CD4-positive, alpha-beta T cell treated with Interferon gamma for 1 hour (primary cell): Measurements from ENCODE around the gene RPSA.
"Not testable (repeated sequence)": the region's sequence is repeated elsewhere in the genome, so short reads cannot be mapped to it uniquely, and the experiment has no call there.

Experiments used
- DNase-seq: peaks from one replicate; pipeline ENCODE4 v3.0.0-alpha.2; 2020

RPSA gene

DNA sequence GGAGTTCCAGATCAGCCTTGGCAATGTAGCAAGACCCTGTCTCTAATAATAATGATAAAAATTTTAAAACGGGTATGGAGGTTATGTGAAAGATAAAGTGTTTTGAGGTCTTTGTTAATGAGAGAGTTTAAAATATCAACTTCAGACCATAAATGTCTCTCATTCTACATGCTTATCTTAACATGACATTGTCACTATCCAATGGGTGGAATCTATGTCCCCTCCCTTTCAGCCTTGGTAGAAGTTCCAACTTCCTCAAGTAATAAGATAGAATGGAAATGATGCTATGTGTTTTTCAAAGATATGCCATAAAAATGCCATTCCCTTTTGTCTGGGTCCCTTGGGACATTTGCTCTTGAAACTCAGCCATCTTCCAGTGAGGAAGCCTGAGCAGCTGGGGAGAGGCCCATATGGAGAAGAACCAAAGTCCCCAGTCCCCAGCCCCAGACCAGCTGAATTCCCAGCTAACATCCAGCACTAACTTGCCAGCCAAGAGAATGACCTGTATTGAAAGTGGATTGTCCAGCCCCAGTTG lies 17.0 kb downstream of the RPSA start:
- no peak for DNase-seq

DNA sequence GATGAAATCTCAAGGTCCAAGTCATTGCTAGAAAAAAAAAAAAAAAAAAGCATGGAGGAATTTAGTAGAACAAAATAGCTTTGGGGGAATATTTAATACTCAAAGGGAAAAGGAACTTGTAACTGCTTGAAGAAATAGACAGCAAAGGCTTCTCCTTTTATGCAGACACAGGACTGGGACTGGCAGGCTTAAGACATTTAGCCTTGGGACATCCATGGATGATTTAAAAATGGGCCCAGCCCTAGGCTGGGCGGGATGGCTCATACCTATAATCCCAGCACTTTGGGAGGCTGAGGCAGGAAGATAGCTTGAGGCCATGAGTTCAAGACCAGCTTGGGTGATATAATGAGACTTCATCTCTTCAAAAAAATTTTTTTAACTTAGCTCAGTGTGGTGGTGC lies 19.8 kb downstream of the RPSA start:
- no peak for DNase-seq

DNA sequence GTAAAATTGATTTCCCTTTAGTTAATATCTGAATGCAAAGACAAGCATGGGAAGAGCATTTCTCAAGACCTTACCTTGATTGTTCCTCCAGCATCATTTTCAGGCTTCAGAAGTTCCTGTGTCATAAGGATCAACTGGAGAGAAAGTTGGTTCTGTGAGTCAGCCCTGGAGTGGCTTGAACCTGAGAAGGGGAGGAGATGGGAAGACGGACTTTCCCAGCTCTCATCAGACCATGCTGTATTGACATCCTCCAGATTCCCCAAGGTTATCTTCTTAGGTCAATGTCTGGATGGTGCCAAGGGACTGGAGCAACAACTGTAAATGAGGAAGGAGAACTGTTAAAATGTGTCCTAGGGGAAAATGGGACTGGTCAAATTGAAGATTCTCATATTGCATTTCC lies 21.0 kb downstream of the RPSA start:
- no peak for DNase-seq

DNA sequence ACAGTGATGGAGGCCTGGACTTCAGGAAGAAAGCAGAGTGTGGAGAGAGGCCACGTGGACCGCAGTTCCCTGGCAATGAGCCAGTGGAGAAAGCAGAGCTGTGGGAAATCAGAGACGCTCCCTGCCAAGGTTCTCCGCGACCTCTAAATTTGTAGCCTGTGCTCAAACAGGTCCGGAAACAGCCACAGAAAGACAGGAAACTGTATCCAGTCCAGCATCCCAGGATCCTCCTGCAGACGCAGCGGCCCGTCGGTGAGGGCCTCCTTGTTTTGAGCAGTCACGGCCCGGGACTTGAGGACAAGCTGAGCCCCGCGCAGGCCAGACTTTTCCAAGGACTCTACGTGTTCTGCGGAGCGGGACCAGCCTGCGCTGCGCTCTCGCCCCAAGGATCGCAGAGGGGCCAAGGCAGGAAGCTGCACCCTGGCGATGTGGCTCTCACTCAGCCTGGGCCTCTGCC lies 22.3 kb downstream of the RPSA start:
- no peak for DNase-seq

DNA sequence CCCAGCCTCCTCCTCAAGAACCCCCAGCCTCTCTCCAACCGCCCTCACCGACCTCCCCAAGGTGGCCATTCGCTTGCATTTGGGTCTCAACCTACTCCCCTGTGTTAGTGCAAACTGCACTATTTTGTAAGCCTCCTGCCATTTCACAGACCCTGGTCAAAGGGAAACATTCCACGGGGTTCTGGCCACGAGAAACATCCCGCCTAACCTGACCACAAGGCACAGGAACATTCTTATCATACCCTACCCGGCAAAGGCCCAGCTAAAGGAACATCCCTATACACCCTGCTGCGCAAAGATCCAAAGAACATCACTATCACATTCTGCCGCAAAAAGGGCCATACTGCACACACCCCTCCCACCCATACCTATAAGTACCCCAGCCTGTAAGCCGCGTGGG lies 22.9 kb downstream of the RPSA start:
- DNase-seq: no peak

DNA sequence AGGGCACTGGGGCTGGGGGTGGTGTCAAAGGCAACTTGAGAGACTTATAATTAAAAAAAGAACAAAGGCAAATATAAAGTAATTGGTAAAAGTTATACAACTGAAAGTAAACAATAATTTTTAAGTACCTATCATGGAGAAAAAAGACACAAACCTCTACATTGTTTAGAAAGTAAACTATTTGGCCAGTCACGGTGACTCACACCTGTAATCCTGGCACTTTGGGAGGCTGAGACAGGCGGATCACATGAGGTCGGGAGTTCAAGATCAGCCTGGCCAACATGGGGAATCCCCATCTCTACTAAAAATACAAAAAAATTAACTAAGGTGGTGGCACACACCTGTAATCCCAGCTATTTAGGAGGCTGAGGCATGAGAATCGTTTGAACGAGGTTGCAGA lies 25.8 kb downstream of the RPSA start:
- no peak for DNase-seq

DNA sequence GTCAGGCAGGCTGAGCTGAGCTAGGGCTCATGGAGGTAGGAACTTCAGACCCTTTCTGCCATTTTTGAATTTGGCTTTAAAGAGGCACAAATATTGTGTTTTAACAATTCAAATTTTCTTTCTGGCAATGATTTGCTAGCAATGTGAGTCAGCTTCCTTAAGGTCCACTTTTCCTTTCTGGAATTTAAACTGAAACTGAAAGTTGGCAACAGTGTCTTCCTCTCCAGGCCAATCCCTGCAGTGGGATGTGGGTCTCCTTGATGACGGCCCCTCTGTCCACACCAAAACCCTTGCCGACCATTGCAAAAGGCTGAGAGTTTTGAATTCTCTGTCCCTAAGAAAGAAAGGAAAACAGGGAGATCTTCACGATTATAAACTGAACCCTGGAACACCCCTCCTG lies 27.1 kb downstream of the RPSA start:
- DNase-seq: no peak

DNA sequence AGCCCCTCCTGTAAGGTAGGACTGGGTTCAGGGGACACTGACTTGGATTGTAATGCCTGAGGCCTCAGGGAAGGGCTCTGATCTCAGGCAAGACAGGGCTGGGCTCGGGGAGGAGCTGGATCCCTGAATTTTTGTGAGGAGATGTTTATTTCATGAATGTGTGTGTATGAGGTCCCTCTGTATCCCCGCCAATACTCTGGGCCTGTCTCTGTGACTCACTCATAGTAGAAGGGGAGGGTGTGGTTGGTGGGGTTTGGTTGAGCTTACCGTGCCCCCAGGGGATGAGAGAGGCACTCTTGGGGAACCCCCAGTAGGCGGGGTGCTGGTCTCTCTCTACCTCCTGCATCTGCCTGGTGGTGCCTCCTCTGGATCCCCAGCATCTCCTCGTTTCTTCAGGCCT lies 28.1 kb downstream of the RPSA start:
- no peak for DNase-seq

DNA sequence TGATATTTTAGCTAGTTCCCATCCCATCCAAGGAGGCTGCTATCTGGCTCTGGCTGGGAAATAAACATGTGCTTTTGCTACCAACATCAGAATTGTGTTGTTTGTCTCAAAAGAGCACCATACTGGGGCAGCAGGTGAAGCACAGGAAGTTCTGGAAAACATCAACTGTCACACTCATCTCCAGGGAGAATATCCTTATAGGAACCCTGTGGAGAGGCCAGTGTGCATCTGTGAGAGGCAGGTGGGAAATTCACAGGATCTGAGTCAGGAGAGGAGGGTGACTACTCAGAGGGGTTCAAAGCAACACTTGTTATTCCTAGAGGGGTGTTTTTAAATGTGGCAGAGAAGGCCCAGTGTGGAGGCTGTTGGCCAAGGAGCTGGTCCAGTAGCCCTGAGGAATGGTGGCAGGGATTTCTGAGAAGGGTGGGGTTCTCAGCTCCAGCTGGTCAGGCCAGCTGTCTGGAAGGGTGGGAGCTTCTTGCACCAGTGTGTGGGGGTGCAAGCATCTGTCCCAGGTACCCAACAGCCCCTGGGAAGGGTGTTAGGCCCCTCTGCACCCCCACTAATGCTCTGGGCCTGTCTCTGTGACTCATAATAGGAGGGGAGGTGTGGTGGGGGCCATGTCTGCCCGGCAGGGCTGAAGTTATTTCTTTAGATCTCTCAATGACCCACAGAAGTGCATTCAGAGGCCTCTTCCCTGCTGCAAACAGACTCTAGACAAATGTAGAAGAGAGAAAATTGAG lies 28.7 kb downstream of the RPSA start:
- DNase-seq: no peak

DNA sequence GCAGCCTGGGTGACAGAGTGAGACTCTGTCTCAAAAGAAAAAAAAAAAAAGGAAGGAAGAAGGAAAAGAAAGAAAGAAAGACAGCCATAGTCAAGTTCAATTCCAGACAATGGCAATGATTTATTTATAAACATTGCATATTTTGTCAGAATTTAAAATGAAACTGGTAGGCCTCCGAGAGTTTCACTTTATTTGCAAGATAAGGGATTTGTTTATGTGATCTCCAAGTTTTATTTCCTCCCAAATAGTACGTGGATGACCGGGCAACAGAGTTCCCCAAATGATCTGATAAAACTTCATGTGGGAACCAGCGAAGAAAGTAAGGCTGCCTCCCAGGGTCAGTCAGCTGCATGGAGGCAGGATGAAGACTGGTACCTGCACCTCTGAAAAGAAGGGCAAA lies 32.4 kb downstream of the RPSA start:
- no peak for DNase-seq

DNA sequence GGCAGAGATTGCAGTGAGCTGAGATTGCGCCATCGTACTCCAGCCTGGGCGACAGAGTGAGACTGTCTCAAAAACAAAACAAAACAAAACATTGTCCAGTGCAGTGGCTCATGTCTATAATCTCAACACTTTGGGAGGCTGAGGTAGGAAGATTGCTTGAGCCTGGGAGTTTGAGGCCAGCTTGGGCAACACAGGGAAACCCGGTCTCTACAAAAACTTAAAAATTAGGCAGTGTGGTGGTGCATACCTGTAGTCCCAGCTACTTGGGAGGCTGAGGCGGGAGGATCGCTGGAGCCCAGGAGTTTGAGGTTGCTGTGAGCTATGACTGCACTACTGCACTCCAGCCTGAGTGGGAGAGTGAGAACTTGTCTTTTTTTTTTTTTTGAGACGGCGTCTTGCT lies 33.8 kb downstream of the RPSA start:
- no peak for DNase-seq

DNA sequence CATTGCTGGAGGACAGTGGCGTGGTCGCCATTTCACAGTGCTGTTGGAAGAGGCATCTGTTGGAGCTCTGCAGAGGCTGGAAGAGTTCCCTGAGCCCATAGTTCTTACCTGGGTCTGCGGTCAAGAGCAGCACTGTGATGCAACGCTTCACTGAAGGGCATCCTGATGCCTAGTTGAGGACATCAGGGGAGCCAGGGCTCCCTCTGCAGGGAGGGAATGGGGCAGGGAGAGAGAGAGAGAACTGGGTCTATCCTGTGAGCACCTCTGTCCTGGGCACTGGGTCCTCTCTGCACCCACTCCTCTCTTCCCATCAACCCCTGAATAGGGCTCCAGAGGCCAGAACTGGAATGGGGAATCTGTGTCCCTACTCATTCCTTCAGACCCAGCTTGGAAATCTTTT lies 37.0 kb downstream of the RPSA start:
- no peak for DNase-seq

DNA sequence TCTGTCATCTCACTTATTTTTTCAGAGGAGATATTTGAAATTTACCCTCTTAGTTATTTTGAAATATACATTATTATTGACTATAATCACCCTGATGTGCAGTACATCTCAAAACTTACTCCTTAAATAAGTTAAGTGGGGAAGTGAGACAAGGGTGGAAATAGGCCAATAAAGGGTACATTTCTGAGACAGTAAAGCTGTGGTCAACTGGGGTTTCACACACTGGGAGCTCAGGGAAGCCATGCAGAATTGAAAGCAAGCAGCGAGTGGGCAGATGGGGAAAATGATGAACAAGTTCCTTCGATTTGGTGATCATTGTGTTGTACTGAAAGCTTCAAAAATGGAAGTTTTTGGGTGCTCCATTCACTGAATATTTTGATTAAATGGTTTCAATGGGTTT lies 39.4 kb downstream of the RPSA start:
- no peak for DNase-seq

DNA sequence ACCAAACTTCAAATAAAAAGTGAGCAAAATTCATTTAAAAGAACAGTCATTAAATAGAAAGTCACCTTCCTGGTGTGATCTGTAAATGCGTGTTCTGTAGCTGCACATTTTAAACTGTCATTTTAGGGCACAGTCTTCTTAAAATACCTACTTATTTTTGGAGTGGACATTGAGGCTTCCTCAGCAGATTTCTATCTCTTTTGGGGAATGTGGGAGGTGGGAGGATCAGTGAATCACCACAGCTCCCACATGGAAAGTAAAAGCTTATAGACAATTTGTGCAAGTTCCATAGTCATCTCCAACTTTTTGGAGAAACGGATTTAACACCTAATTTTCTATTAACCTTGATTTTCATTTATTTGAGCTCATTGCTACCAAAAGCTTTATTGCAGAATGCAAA lies 39.9 kb downstream of the RPSA start:
- no peak for DNase-seq

DNA sequence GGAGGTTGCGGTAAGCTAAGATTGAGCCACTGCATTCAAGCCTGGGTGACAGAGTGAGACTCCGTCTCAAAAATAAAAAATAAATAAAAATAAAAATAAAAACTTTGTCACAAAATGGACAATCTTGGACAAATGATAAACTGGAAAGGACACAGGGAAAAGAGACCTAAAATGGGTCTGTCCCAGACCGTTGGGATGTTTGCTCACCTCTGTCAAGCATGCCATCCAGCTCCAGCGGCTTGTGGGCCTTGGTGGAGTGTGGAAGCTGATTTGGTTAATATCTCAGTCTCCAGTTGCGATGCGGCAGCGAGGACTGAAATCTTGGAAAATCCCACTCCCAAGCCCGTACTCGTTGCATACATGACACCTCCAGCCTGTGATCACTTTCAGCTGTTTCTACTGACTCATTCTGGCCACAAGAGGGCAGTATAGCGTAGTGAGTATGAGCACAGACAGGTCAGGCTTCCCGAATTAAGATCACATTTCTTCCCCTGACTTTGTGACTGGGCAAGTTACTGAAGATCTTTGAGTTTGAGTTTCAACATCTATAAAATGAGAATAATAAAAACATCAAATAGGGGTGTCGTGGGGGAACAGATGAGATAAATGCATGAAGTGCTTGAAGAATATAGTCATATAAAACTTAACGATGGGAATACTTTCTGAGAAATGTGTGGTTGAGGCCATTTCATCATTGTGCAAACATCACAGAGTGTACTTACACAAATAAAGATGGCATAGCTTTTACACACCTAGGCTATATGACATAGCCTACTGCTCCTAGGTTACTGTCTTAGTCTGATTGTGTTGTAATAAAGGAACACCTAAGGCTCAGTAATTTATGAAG lies 41.3 kb downstream of the RPSA start:
- DNase-seq: peak; percentile 37

DNA sequence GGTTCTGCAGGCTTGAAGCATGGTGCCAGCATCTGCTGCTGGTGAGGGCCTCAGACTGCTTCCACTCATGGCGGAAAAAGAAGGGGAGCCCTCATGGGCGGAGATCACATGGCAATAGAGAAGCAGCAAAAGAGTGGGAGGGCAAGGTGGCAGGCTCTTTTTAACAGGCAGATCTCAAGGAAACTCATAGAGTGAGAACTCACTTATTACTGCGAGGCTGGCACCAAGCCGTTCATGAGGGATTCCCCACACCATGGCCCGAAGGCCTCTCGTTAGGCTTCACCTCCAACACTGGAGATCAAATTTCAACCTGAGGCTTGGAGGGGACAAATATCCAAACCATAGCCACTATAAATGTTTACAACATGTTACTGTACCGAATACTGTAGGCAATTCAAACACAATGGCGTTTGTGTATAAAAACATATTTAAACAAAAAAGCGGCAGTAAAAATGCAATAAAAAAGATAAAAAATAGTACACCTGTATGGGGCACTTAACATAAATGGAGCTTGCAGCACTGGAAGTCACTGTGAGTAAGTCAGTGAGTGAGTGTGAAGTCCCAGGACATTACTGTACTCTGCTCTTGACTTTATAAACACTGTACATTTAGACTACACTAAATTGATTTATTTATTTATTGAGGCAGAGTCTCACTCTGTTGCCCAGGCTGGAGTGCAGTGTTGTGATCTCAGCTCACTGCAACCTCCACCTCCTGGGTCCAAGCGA lies 42.1 kb downstream of the RPSA start:
- DNase-seq: no peak

DNA sequence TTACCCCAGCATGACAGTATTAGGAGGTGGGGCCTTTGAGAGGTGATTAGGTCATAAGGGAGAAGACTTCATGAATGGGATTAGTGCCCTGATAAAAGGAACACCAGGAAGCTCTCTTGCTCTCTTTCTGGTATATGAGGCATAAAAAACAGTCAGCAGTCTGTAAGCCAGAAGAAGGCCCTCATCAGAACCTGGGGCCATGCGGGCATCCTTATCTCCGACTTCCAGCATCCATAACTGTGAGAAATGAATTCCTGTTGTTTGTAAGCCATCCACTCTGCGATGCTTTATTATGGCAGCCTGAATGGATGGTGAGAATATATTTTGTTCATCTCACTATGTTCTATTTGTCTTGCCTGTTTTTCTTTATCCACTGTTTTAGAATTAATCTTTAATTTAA lies 43.3 kb downstream of the RPSA start:
- no peak for DNase-seq

DNA sequence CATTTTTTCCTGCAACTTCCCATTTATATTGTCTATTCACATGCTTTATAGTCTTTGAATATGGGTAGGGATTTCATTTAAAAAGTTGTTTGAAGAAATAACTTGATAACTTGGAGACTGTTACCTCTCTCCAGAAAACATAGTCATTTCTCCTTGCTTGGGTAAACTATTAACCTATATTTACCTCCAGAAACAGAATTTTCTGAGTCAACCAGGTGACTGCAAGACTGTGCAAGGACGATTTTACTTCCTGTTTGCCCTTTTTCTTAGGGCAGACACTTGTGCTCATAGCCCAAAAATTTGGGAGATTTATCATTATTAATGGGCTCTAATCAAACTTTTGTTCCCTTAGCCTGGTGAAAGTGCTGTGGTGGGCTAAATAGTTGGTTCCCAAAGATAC lies 46.6 kb downstream of the RPSA start:
- DNase-seq: no peak

DNA sequence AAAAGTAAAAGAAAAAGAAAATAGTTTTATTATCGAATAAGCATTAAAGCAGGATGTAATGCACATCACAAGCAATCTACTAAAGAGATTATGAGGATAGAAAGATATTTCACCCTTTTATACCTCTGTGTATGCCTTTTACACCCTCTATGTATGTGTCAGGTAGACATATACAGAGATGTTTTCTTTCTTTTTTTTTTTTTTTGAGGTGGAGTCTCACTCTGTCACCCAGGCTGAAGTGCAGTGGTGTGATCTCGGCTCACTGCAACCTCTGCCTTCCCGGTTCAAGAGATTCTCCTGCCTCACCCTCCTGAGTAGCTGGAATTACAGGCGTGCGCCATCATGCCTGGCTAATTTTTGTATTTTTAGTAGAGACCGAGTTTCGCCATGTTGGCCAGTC lies 47.4 kb downstream of the RPSA start:
- DNase-seq: not testable (repeated sequence)

DNA sequence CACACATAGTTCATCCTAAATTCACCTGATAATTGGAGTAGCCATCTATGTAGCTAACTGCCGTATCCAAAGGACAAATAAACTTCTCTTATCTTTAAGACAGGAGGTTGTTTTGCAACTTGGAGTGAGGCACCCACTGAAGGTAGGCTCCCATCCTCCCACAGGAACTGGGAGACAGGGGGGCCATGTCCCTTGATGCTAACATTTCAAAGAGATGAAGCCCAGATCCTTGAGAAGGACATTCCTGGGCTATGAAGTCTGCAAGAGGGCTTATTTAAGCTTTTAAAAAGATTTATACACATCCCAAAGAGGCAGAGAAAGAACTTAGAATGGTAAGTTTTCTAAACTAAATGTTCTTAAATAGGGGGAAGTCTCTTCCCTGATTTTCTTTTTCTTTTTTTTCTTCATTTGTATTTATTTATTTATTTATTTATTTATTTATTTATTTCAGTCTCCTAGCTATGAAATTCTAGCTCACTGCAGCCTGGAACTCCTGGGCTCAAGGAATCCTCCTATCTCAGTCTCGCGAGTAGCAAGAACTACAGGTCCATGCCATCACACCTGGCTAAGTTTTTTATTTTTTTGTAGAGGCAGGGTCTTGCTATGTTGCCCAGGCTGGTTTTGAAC lies 48.2 kb downstream of the RPSA start:
- DNase-seq: no peak

DNA sequence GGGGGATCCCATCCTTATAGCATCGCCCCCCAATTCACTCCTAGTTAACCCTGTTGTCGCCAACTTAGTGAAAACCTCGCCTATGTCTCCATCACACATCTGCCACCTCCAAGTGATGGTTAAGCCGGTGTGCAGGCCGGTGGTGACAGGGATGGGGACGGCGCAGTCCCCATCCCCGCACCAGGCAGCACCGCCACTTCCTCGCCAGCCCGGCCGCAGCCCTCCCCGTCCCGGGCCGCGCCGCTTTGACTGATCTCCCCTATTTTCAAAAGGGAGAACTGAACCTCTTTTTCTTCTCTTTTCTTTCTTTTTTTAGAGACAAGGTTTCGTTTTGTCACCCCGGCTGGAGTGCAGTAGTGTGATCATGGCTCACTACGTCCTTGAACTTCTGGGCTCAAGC lies 49.6 kb downstream of the RPSA start:
- no peak for DNase-seq

DNA sequence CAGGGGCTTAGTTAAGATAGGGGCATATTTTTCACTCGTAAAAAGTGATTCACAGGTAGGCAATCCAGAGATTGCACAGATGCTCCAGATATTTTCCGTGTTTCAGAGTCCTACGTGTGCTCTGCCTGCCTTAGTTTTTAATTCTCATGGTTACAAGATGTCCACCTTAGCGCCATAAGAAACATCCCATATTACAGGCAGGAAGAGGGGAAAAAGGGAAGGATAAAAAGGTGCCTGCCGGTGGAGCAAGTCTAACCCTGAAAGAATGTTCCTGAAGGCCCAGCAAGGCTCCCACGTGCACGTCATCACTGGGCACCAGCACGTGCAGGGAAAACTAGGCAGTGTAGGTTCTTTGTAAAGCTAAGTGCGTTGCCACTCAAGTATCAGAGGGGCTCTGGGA lies 50.8 kb downstream of the RPSA start:
- DNase-seq: no peak

DNA sequence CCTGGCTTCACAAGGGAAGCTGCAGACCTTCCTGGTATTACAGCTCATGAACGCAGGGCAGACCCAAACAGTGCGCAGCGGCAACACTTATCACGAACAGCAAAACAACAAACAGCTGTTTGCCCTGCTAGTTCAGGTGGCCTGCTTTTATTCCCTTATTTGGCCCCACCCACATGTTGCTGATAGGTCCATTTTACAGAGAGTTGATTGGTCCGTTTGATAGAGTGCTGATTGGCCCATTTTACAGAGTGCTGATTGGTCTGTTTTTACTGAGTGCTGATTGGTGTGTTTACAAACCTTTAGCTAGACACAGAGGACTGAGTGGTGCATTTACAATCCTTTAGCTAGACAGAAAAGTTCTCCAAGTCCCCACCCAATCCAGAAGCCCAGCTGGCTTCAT lies 52.1 kb downstream of the RPSA start:
- DNase-seq: not testable (repeated sequence)
